ENCODE measurements around the gene ANKRD31.
"Not testable (repeated sequence)": the region's sequence is repeated elsewhere in the genome, so short reads cannot be mapped to it uniquely, and the experiment has no call there.

ANKRD31 gene

DNA sequence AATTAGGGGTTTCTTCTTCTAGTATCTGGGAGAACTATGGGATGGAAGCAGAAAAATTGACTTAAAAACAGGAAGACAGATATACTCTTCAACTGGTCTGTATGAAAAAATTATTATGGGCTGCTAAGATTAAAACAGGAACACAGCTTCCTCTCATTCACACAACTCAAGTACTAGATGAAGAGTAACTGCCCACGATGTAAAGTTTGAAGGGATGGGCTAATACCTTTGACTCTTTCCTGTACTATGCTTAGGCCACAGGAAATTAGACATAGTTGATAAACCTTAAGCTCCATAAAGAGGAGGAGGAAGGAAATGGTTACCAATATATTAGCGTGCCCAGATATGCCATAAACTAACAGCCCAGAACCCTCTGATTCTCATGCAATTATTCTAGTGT is 88.6 kb downstream of the ANKRD31 start:
- no peak for DNase-seq (ENCODE audit: low spot score)

DNA sequence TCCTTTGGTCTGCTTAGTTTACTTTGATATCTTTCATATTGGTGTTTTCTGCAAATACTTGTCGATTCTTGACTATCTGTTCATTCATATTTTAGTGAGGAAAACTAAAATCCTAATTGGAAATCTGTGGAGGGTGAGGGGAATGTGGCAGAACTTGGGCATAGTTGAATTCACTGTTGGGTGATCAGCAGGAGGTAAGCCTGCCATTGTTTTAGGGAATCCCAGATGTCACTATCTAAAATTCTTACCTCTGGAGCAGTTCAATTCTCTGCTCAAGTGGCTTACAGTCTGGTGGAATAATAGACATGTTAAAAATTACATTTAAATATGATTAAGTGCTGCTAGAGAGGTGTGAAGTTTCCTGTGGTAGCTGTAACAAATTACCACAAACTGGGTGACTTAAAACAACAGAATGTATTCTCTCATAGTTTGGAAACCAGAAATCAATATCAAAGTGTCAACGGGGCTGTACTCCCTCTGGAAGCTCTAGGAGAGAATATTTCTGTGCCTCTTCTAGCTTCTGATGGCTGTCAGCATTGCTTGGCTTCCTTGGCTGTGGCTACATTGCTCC is 94.0 kb downstream of the ANKRD31 start:
- no peak for DNase-seq (ENCODE audit: low spot score)

DNA sequence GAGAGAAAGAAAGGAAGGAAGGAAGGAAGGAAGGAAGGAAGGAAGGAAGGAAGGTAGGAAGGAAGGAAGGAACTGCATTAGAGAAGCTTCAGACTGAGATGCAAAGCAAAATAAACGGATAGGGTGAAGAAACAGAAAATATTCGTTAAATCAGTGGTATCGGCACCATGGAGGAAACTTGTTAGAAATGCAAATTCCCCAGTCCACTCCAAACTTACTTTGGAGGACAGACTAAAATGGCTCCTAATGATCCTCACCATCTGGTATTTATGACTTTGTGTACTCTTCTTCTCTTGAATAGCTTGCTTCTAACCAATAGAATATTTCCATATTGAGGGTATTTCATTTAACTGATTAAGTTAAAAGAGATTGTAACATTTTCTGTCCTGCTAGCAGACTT is 96.4 kb downstream of the ANKRD31 start:
- no peak for DNase-seq (ENCODE audit: low spot score)

DNA sequence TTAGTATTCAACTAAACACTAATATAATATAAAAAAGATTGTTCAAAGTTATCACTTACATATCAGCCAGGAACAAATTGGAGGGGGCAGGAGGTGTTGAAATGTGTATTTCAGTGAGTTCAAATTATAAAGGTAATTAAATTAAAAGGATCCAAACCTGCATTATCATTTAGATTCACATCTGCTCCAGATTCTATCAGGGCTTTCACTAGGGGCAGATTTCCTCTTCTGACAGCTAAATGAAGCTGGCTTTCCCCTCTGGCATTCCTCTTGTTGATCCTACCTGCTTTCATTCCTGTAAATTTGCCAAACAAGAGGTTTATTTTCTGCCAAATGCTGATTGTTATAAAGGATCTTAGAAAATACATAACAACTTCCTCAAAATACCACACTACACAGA is 98.0 kb downstream of the ANKRD31 start:
- no peak for DNase-seq (ENCODE audit: low spot score)

DNA sequence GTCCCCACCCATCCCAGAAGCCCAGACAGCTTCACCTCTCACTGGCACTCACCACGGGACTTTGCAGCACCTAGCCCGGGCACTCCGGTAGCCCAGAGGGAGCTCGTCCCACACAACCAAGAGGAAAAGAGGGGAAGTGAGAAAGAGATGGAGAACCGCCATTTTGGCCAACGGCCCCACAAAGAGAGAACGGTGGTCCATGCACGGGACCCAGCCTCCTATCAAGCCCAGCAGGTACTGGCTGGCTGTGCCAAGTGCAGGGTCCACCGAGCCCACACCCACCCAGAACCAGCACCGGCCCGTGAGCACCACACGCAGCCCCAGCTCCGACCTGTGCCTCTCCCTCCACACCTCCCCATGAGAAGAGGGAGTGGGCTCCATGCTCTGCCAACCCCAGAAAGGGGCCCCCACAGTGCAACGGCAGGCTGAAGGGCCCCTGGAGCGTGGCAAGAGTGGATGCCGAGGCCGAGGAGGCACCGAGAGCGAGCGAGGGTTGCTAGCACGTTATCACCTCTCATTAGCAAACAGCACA is 105.8 kb downstream of the ANKRD31 start:
- DNase-seq (ENCODE audit: low spot score): no peak

DNA sequence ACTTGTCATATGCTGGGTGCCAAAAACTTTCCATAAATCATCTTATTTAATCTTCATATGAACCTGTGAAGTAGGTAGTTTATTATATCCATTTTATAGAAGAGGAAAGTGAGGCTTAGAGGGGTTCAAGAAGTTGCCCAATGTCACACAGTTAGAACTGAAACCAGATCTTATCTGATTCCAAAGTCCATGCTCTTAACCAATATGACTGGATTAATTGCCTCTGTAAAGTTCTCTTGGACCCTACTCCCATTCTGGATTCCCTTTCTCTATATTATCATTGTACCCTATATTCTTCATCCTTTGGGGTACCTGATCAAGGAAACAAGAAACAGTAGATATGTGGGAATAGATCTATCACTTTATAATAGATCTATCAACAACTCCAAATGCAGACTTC is 119.8 kb downstream of the ANKRD31 start:
- DNase-seq (ENCODE audit: low spot score): no peak

DNA sequence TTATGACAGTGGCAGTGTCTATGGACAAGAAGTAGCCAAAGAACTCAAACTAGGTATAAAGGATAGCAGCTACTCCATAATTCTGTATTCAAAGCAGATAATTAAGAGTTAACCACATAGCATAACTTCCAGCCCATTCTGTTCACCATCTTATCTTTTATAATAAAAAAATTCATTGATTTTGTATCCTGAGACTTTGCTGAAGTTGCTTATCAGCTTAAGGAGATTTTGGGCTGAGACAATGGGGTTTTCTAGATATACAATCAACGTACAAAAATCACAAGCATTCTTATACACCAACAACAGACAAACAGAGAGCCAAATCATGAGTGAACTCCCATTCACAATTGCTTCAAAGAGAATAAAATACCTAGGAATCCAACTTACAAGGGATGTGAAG is 122.4 kb downstream of the ANKRD31 start:
- DNase-seq (ENCODE audit: low spot score): not testable (repeated sequence)

DNA sequence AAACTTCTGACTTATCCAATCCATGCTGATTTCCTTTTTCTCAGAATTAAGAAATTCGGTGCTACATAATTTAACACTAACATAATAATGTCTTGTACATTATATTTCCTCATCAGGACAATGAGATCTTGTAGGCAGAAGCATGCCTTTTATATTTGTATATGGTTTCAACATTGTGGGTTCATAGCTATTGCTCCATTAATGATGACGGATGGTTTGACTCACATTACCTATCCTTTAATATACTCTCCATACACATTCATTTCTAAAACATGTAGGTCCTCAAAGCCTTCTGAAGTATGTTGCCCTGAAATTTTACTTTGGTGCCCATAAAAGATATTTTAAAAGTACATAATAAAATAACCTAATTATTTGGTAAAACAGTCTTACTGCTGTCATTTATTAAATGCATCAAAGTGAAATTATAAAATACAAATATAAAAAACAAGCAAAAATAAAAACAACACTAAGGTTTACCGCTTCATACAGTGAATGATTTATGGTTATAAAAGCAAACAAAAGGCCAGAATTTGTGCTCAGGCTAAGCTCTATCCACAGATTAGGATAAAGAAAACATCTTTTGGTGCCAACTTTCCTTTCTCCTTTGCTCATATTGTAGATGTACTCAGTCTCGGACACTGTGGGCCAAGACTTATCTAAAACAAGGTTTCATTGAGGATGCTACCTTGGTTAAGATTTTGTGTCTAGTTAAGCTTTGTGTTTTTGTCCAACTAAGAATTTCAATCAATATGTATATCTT is 123.1 kb downstream of the ANKRD31 start:
- DNase-seq (ENCODE audit: low spot score): no peak

DNA sequence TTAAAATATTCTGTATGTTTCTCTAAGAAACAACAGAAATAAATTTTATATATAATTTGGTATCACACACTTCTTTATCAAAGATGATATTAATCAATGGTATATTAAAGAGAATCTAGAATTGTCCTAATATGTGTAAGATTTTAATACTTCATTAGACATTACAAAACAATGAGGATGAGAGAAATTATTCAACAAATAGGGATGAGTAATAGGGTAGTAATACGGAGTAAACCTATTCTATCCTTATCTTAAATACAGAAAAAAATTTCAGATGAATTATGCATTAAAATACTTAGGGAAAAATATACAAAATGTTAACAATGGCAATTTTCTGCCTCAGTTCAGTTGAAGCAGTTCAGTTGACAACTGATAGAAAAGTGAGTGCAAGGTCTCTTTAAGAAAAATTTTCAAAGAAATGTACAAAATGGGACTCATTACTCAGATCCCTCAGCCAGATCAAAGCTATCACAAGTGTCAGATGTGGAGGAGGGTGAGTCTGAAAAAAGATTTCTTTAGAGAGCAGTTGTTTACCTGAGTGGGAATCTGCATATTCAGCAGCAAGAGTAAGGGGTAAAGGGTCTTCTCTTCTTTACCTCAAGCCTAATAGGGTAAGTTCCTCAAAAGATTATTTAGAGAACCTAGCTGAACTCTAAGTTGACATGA is 127.6 kb downstream of the ANKRD31 start:
- no peak for DNase-seq (ENCODE audit: low spot score)

DNA sequence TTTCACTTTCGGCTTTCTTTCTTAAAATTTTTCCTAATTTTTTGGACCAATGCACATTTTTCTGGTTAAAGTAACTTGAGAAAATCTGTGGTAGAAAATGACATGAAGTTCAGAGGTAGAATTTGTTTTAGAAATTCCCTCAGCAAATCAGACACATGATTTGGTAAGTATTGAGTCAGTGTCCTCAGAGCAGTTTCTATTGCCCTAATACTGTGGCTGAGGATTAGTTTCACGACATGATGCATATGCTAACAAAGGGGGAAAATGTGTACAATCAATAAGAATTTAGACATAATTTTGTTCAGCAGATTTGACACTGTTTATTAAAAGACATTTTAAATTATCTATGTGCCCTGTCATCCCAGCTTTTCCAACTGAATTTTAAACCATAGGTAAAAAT is 128.2 kb downstream of the ANKRD31 start:
- DNase-seq (ENCODE audit: low spot score): no peak

DNA sequence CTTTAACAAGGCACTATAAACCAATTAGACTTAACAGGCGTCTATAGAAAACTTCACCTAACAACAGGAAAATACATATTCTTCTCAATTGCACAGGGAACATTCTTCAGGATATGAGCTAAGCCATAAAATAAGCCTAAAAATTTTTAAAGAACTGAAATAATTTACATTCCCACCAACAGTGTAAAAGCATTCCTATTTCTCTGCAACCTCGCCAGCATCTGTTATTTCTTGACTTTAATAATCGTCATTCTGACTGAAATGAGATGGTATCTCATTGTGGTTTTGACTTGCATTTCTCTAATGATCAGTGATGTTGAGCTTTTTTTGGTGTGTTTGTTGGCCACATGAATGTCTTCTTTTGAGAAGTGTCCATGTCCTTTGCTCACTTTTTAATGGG is 140.7 kb downstream of the ANKRD31 start:
- not testable (repeated sequence) for DNase-seq (ENCODE audit: low spot score)

DNA sequence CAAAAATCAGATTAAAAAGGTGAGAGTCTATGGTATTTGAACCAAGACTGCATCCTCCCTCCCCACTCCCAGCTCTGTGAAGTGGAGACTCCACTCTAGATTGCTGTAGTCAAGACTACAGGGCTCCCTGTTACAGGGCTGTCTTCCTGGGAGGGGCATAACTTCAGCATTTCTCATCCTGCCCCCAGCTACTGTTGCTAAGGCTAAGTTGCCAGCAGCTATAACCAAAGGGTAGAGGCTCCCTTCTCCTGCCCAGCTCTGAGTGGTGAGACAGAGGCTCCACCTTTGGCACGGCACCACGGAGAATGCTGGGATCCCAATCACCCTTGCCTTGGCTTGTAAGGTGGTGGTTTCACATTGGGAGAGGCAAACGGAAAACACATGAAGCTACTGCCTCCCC is 145.1 kb downstream of the ANKRD31 start:
- DNase-seq (ENCODE audit: low spot score): no peak

DNA sequence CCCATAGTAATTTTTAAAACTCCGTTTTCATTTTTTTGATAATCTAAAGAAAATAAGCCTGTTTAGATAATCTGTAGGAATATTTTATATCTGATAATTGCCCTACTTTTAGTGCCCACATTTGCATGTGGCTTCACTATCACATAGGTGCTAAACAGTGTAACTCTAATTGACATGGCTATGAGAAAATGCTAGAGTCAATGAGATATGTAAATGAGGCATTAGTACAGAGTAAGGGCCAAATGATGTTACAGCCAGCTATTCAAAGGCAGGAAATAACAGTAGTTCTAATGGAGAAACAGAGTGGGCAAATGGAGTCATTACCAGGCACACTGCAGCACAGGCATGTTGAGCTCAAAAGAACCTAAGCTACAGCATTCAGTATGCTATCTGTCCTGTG is 147.0 kb downstream of the ANKRD31 start:
- no peak for DNase-seq (ENCODE audit: low spot score)

DNA sequence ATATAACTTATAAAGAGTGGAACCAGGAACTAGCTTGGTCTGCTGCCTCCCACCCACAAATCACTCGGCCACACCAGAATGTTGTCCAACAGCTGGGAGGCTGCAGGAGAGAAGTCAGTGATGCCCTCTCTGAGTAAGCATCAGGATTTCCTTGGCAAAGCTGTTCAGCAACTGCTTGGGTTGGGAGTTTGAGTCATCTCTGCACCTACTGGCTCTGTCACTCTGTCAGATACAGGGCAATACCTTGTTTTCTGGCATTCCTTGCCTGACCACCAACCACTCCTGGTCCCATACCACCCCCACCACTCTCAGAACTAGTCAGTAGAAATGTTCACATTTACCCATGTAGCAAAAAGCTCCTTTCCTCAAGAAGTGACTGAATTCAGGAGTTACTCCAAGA is 147.5 kb downstream of the ANKRD31 start:
- DNase-seq (ENCODE audit: low spot score): no peak

DNA sequence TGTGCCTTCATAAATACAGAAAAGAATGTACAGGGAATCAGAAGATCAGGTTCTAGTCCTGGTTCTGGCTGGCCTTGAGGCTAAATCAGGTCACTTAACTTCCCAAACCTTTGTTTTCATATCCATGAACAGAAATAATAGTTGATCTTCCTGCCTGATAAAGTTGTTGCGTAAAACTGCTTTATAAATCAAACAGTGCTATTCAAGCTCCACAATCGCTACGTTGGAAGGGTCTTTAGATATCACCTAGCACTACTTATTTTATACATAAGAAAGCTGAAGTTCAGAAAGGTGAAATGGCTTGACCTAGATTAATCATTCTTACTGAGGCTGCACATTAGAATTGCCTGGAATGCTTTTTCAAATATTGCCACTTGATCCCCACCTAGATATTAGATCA is 148.0 kb downstream of the ANKRD31 start:
- no peak for DNase-seq (ENCODE audit: low spot score)

DNA sequence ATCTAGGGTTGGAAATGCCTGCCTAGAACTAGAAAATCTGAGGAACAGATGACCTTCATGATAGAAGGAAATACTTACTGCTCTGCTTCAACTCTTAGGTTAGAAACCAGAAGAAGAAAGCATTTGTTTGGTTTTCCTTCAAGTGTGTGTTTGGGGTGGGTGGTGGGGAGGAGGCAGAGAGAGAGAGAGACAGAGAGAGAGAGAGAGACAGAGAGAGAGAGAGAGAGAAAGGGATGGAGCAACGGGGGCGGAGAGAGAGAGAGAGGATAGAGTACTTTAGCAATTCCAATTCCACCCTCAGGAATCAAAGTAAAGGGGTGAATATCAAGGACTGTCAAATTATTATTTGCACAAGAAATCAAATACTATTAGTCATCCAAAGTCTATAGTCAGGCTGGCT is 155.2 kb downstream of the ANKRD31 start:
- DNase-seq (ENCODE audit: low spot score): no peak

DNA sequence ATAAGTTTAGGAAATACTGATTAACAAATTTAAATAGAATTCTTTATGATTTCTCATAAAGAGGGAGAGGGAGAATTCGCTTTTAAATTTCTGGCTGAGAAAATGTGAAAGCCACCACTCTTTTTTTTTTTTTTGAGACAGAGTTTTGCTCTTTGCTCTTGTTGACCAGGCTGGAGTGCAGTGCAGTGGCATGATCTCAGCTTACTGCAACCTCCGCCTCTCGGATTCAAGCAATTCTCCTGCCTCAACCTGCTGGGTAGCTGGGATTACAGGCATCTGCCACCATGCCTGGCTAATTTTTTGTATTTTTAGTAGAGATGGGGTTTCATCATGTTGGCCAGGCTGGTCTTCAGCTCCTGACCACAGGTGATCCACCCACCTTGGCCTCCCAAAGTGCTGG is 157.3 kb downstream of the ANKRD31 start:
- DNase-seq (ENCODE audit: low spot score): not testable (repeated sequence)

DNA sequence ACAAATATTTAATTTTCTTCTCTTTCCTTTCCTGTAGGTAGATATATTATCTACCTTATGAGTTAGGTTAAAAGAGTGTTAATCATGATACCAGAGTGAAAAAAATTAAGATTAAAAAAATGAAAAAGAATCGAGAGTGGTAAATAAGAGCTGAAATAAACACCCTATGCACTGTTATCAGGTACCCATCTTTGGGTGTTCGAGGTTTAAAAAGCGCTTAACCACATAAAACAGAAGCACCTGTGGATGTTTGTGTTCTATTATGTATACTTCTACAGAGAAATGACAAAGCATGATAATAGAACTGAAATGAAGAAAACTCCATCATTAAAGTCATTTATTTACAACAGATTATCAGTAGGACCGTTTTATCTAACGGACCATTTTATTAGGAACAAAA is 158.7 kb downstream of the ANKRD31 start:
- no peak for DNase-seq (ENCODE audit: low spot score)

DNA sequence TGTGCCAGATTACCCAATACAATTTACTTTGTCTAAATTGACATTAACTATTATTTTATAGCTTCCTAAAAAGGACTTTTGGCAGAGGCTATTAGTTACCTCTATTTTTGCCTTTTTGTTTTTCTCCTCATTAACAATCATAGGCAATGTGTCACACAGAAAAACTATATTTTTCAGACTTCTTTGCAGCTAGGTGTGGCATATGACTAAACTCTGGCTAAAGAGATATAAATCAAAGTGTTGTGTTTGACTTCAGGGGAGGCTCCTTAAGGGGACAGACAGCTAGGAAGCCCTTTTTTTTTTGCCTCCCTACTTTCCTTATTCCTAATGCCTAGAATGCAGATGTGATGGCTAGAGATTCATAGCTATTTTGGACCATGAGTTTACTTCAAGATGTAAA is 164.6 kb downstream of the ANKRD31 start:
- DNase-seq (ENCODE audit: low spot score): peak; percentile 50

DNA sequence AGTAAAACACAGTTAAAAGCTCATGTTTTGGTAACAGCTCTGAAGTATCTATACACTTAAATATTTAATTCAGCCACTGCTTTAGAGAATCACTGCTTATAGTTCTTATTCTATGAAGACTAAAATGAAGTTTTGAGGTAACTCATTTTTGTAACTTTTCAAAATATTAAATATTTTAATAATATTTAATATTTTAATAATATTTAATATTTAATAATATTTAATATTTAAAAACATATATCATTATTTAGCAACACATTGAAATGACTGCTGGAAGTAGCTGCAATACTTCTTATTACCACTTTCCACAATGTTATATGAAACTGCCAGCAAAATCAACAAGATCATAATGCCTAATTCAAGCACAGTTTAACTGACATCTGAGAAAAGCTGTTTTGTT is 165.6 kb downstream of the ANKRD31 start:
- DNase-seq (ENCODE audit: low spot score): no peak

DNA sequence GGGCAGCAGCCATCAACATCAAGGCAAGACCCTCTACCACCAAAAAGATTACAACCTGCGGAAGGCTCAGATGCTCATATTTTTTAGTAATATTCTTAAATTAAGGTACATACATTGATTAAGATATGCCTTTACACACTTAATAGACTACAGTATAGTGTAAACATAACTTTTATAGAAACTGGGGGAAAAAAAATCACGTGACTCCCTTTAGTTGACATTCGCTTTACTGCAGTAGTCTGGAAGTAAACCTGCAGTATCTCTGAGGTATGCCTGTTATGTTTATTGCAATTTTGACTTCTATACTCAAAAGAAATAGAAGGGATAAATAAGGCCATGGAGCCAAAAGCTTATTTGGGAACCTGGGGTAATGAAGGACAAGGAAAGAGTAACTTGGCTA is 169.2 kb downstream of the ANKRD31 start:
- no peak for DNase-seq (ENCODE audit: low spot score)

DNA sequence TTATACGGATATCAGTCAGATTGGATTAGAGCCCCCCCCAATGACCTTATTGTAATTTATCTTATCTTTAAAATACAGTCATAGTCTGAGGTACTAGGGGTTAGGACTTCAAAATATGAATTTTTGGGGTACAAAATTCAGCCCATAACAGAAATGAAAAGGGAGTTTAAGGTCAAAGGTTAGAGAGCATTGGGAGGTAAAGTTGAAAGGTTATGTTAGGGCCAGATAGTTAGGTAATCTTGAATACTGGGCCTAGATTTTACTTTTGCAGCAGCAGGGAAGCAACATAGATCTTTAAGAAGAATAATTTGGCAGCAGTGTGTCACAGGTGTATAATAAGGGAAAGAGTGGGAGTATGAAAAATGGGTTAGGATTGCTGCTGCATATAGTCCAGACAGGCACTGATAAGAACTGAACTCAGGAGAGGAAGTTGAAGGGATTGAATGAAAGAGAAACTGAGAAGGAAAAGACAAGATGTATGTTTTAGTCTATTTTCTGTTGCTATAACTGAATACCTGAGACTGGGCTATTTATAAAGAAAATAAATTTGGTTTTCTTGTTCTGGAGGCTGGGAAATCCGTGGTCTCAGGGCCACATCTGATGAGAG is 173.7 kb downstream of the ANKRD31 start:
- DNase-seq (ENCODE audit: low spot score): no peak

All from LoVo (cell line).